ENCODE measurements around the gene CYB5R4. TPM values are rescaled to one million over a fixed set of nuclear protein-coding genes. Genes with fewer than 3 reads are reported as not detected.

Gene CYB5R4
- total RNA-seq, 4 donors from 2014 or later: 8.5 to 13.2 (median 10.2) TPM

- no peaks in the 10 kb centered on the region for H3K27me3 ChIP-seq
- H3K4me3 ChIP-seq: no peak overlapping the region
- H3K4me1 ChIP-seq: peaks cover 0 to 5% of the 10 kb centered on the region in 2 donors
- DNase-seq (no peak), ATAC-seq (no peak)
- no peaks in the 10 kb centered on the region for H3K36me3 ChIP-seq
- in situ Hi-C loops (cut with MboI; ENCODE audit: low sequenced_read_pairs in 4 of 4) (loop anchor here (5.0 to 25.0 kb wide), 2 partner anchors 329 to 339 kb away; no protein-coding TSS in a partner anchor), intact Hi-C loops (cut with DNase I; ENCODE audit: low total_unique reads) (loop anchor here (10.0 kb wide), 1 partner anchor 892 kb away; no protein-coding TSS in a partner anchor)
- H3K27ac ChIP-seq: no peak overlapping the region
- no peak for TF ChIP-seq CTCF (IDR thresholded peaks at IDR 0.05 in 4 of 5, conservative IDR thresholded peaks at IDR 0.05 in 1 of 5)
- no peak for TF ChIP-seq POLR2A (IDR thresholded peaks at IDR 0.05)
- H3K9me3 ChIP-seq: no peaks in the 10 kb centered on the region
Measured at GRCh38 chr6:83883240-83883639, 23.8 kb downstream of the CYB5R4 start.

- in situ Hi-C loops (cut with MboI; ENCODE audit: low sequenced_read_pairs in 4 of 4): loop anchor here (5.0 to 25.0 kb wide), 2 partner anchors 328 to 338 kb away; no protein-coding TSS in a partner anchor
- no peaks in the 10 kb centered on the region for H3K36me3 ChIP-seq
- TF ChIP-seq POLR2A (IDR thresholded peaks at IDR 0.05) (no peak), CTCF (IDR thresholded peaks at IDR 0.05 in 4 of 5, conservative IDR thresholded peaks at IDR 0.05 in 1 of 5) (peak; percentile 37 to 59 (median 51))
- ATAC-seq (no peak), DNase-seq (no peak)
- no peaks in the 10 kb centered on the region for H3K27me3 ChIP-seq
- H3K9me3 ChIP-seq: no peaks in the 10 kb centered on the region
- no peak overlapping the region for H3K27ac ChIP-seq
- intact Hi-C loops (cut with DNase I; ENCODE audit: low total_unique reads): loop anchor here (2.0 to 10.0 kb wide), 2 partner anchors 336 to 890 kb away; no protein-coding TSS in a partner anchor
- H3K4me3 ChIP-seq: no peak overlapping the region
- peaks cover 0 to 5% of the 10 kb centered on the region in 2 donors for H3K4me1 ChIP-seq
Measured at GRCh38 chr6:83884523-83884922, 25.0 kb downstream of the CYB5R4 start.

GRCh38 chr6:83885984-83886383, 26.5 kb downstream of the CYB5R4 start:
- no peaks in the 10 kb centered on the region for H3K9me3 ChIP-seq
- no peaks in the 10 kb centered on the region for H3K27me3 ChIP-seq
- TF ChIP-seq CTCF (IDR thresholded peaks at IDR 0.05 in 4 of 5, conservative IDR thresholded peaks at IDR 0.05 in 1 of 5): no peak
- TF ChIP-seq POLR2A (IDR thresholded peaks at IDR 0.05): no peak
- no peaks in the 10 kb centered on the region for H3K36me3 ChIP-seq
- intact Hi-C loops (cut with DNase I; ENCODE audit: low total_unique reads) (loop anchor here (2.0 to 10.0 kb wide), 2 partner anchors 335 to 889 kb away; no protein-coding TSS in a partner anchor), in situ Hi-C loops (cut with MboI; ENCODE audit: low sequenced_read_pairs in 4 of 4) (loop anchor here in 3 of 4 donors (25.0 kb wide), 1 partner anchor 326 kb away; no protein-coding TSS in a partner anchor)
- ATAC-seq (no peak), DNase-seq (no peak)
- peaks cover 0 to 5% of the 10 kb centered on the region in 2 donors for H3K4me1 ChIP-seq
- H3K27ac ChIP-seq: no peak overlapping the region
- H3K4me3 ChIP-seq: no peak overlapping the region

- TF ChIP-seq CTCF (IDR thresholded peaks at IDR 0.05 in 4 of 5, conservative IDR thresholded peaks at IDR 0.05 in 1 of 5): no peak
- no peak for TF ChIP-seq POLR2A (IDR thresholded peaks at IDR 0.05)
- no peak for ATAC-seq
- intact Hi-C loops (cut with DNase I; ENCODE audit: low total_unique reads) (loop anchor here (10.0 kb wide), 1 partner anchor 885 kb away; no protein-coding TSS in a partner anchor), in situ Hi-C loops (cut with MboI; ENCODE audit: low sequenced_read_pairs in 4 of 4) (loop anchor here in 3 of 4 donors (25.0 kb wide), 1 partner anchor 323 kb away; no protein-coding TSS in a partner anchor)
- H3K27me3 ChIP-seq: no peaks in the 10 kb centered on the region
- H3K4me1 ChIP-seq: peaks cover 0 to 2% of the 10 kb centered on the region in 2 donors
- no peak for DNase-seq
- no peak overlapping the region for H3K4me3 ChIP-seq
- no peaks in the 10 kb centered on the region for H3K9me3 ChIP-seq
- H3K36me3 ChIP-seq: peaks cover 0 to 4% of the 10 kb centered on the region in 2 donors
- H3K27ac ChIP-seq: no peak overlapping the region
Measured at GRCh38 chr6:83889621-83890020, 30.1 kb downstream of the CYB5R4 start.

Data from gastrocnemius medialis (tissue), 4 donors.